Mucosa of gallbladder (tissue), 1 donor: ENCODE measurements around the gene CTXND1. TPM values are rescaled to one million over a fixed set of nuclear protein-coding genes. Genes with fewer than 3 reads are reported as not detected.
A peak's percentile ranks its signal among the peaks of the same experiment; 100 is the strongest.

ENCODE experiments used
- DNase-seq: peaks from one replicate; pipeline ENCODE4 v3.0.0-alpha.2; 2020; ENCODE audit warnings: low spot score
- total RNA-seq: library from RNA; stranded (reverse); gene quantifications from one replicate; pipeline ENCODE4 v1.2.1, GENCODE V29; 2021
- donor health status: DM: no; HTN: no; CAD: no.

The CTXND1 gene
- total RNA-seq, 1 donor from 2014 or later: 0.09 TPM

DNA sequence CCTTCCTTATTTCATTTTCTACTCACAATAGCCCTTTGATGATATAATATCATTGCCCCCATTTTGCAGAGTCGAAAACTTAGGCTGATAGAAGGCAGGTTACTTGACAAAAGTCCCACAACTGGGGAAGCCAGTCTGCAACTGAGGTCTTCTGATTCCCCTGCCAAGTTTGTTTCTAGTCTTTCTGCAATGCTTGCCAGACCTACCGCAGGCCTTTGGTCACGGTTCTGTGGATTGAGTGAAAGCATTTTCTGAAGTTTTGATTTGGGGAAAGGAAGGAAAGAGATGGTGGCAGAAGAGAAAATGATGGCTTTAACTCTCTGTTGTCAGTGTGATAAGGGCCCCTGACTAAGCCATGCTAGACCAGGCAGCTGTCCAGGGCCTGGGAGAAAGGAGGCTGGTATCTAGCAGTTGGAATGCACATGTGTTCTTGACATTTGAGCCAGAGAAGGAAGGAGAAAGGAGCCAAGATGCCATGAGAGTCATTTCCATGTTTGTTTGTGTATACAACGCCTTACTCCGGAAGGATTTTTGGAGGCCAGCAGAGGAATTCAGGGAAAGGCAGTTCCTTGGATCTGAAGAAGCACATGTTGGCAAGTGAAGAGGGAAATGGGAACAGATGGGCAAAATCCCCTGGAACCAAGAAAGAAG lies 69.3 kb downstream of the CTXND1 start:
- no peak for DNase-seq

DNA sequence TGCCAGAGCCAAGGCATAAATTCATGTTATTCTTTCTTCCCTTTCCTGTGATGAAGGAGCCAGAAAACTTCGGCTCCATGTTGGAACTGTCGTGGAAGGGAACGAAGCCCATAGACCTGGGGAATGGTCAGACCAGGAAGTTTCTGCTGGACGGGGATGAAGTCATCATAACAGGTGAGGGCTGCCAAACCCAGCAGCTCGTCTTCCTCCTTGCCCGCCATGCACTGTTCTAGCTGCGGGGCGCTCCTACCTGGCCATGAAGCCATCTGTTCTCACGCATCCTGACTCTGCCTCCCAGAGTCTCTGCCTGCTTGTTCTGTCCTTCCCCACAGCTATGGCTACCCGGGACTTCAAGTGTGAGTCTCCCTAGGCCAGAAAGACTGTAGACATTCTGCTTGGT lies 71.0 kb downstream of the CTXND1 start:
- DNase-seq: no peak

DNA sequence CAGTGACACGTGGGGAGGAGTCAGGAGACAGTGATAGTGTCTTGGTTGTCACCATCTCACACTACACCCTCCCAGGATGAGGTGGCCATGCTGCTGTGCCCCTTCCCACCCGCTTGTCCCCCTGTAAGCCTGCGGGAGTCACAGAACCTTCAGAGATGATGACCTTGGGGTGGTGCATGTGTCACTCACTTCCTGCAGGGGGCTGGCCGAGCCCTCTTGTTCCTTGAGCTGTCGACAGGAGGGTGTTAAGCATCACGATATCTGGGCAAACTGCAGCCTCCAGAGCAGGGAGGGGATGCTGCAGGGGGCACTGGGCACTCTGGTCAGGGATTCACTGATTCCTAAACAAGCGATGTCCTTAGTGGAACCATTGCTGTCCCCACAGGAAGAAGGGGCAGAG lies 71.5 kb downstream of the CTXND1 start:
- no peak for DNase-seq

DNA sequence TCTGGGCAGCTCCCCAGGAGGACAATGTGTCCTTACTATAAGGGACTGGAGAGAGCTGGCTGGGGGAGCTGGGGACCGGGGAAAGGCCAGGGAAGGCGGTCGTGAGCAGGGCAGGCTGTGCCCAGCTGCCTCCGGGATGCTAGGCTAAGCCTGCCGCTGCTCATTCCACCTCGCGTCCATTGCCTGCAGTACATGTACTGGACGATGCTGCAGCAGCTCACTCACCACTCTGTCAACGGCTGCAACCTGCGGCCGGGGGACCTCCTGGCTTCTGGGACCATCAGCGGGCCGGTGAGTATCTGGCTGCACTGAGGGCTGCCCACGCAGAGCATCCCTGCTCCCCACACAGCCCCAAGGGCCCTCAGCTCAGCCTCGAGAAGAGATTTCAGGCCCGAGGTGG lies 72.1 kb downstream of the CTXND1 start:
- DNase-seq: no peak

DNA sequence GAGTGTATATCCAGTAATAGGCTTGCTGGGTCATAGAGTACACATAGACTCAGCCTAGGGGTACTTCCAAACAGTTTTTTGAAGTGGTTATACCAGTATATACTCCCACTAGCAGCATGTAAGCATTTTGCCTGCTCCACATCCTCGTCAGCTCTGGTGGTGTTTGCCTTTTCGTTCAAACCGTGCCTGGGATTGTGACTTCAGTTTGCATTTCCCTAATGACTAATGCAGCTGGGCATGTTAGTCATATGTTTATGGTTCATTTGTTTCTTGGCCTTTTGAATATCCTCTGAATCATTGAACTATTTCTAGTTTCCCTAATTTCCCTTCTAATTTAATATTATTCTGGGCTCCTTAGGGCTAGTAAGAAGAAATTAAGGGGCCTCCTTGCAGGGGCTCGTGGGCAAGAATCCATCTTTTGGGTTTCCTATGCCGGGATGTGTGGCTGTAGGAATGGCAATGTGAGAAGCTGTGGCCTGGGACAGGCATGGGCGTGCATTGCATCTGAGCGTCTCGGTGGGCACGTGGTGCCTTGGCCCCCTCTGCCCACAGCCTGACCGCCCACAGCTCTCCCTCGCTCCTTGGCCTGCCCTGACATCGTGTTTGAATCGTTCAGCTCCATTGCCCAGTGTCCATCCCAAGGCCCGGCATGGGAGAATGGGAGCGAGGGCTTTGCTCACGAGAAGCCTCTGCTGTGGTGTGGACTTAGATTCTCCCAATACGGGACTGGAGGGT lies 72.8 kb downstream of the CTXND1 start:
- no peak for DNase-seq

DNA sequence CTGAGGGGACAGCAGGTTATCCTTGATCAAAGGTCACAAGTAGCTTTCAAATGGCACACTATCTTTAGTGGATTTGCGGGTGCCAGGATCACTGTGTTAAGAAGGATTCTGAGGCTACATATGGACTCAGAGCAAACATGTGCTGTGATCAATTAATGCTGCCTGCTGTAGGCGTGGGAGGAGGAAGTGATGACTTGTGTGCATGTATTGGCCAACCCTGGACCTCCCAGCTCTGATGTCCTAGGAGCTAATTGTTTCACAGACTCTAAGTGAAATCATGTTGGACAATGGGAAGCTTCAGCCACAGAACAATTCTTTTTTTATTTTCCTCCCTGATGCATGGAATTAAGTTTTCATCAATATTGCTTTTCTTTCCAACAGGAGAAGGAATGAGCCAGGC lies 74.9 kb downstream of the CTXND1 start:
- DNase-seq: no peak

DNA sequence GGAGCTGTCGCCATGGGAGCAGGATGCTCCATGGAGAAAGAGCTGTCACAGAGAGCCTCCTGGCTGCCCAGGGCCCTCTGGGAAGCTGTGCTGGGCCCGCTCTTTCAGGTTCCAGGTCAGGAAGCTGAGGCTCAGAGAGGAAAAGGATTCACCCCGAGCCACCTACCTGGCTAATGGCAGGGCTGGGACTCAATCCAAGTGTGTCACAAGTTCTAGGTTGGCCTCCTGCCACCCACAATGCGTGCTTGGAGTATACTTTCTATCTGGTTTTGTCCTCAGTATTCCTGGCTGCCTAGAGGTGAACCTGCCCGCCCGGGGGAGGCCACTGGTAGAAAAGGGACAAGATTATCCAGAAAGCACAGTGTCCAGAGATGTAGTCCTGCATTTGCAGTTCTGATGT lies 75.6 kb downstream of the CTXND1 start:
- DNase-seq: peak; percentile 34

DNA sequence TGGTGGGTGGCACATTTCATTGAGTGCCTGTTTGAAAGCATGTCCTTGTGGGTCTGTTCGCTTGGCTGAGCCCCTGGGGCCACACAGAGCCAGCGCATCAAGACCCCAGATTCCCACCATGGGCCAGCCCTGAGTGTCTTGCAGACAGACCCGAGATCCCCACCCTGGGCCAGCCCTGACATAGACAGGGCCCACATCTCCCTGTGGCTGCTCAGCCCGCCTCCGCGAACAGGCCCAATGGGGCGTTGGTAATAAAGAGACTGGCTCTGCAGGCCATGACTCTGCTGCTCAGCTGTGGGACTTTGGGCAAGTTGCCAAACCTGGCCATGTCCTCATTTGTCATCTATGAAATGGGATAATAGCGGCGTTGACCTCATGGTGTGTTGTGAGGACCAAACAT lies 76.6 kb downstream of the CTXND1 start:
- no peak for DNase-seq

DNA sequence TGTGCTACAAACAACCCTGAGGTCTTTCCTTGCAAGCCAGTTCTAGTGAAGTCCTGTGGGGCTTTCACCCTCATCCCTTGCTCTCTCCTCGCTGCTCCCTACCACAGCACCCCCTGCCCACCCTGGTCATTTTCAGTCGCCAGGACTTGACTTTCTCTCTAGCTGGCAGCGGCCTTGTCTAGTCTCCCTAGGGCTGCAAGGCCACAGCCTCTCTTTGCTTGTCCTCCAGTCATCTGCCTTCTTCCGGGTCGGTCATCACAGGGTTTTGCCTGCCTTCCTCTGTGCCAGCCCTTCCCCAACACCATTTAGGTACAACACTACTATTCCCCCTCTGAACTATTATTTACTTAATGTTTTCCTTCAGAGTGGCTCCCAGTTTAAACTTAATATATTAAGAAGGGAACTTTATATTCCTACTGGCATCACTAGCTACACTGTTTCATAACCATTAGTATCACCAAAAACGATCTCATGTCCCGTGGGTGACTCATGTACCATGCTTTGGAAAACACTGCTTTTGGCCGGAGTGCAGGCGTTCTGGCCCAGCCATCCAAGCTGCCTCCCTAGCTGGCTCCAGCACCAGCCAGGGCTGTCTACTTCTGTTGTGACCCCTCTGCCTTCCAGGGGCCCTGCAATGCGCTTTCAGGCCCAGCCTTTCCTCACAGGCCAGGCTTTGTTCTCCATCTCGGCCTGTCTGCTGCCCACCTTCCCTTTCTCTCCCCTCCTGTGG lies 77.8 kb downstream of the CTXND1 start:
- no peak for DNase-seq

DNA sequence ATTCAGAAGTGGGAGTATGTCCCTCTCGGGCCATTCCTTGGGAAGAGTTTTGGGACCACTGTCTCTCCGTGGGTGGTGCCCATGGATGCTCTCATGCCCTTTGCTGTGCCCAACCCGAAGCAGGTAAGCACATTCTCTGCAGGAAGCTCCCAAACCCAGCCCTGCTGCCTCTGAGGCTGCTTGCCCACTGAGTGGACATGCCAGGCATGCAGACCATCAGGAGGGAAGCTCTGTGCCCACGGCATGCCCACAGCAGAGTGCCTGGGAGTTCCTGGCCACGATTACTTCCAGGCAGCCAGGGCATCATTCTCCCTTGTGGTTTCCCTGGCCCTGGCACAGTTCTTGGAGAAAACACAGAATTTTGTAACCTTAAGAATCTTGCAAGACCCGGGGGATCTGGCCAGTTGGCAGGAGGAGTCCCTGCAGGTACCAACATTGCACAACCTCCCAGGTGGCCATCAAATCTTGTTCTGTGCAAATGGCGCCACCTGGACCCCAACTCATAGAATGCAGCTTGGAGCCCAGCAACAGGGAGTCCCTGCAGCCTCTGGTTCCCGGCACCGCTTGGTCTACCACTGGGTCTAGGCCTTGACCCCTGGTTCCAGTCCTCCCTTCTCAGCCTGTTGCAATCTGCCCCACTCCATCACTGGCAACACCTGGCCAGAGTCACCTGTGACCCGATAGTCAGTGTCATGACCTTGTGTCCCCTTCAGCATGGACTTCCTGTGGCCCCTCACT lies 78.8 kb downstream of the CTXND1 start:
- DNase-seq: peak; percentile 70

DNA sequence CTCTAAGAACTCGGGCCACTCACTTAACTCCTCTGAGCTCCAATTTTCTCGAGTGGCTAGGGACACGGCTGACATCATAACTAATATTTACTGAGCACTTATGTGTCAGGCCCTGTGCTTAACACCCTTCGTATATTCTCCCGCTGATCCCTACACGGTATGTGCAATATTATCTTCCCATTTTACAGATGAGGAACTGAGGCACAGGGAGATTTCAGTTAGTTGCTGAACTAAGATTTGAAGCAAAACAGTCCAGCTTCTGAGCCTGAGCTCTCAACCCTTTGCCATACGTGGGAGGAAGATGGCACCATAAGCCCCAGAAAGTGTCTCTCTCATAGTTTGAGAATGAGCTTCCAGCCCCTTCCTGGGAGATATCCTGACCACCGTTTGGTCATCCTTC lies 79.6 kb downstream of the CTXND1 start:
- DNase-seq: no peak

DNA sequence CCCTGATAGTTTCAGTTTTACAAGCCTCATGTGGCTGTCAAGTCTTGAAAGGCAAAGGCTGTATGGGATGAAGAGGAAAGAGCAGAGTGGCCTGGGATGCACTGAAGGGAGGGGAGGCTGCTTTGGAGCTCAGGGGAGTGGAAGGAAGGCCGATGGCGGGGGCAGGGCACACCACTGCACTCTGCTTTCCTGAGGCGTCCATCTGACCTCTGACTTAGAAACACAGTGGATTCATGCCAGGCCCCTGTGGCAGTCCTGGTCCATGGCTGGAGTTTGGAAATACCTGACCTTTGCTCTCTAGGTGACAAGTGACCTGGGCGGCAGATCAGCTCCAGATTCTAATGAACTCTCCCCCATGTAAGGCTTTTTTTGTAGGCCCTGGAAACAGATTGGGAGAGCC lies 80.2 kb downstream of the CTXND1 start:
- no peak for DNase-seq

DNA sequence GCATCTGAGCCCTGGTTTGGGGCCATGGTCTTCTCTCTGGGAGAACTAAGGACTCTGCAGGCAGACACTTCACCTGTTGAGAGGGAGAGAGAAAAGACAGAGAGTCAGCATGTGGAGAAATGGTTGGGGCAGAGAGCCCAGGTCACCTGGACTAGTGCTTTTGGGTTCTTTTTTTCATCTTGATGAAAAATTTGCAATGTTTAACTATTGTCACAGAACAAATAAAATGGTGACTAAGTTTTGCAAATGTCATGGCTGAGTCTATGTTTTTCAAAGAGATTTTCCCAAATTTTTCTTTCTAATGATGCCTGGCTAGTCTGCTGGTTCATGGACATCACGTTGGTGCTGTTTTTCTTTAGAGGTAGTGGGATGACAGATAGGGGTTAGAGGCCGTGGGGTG lies 81.4 kb downstream of the CTXND1 start:
- DNase-seq: no peak

DNA sequence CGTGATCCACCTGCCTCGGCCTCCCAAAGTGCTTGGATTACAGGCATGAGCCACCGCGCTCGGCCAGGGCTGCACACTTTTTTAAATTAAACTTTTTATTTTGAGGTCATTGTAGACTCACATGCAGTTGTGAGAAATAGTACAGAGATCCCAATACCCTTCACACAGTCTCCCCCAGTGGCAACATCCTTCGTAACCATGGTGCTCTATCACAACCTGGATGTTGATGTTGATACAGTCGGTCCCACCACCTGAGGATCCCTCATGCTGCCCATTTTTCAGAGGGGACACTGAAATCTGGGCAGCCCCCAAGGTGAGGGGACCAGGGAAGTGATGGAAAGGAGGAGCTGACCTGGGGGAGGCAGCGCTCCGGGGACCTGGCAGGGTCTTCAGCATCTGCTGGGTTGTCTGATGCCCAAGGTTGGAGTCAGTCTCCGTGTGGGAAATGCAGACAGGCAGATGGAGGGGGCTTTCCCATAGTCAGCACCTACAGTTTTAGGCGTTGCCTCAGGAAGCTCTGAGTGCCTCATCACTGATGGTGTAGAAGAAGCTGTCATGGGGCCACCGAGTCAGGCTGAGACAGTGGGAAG lies 82.2 kb downstream of the CTXND1 start:
- no peak for DNase-seq

DNA sequence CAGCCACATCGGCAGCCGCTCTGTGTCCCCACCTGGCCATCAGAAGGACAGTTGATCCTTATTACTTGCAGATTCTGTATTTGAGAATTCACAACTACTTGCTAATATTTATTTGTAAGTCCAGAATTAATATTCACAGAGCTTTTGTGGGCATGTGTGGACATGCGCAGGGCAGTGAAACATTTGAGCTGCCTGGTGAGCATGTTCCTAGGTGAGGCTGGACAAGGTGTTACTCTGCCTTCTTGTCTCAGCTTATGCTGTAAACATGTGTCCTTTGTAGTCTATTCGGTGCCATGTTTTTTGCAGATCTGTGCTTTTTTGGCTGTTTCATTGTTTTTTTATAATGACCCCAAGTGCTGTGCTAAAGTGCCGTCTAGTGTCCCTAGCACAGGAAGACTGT lies 83.6 kb downstream of the CTXND1 start:
- no peak for DNase-seq

DNA sequence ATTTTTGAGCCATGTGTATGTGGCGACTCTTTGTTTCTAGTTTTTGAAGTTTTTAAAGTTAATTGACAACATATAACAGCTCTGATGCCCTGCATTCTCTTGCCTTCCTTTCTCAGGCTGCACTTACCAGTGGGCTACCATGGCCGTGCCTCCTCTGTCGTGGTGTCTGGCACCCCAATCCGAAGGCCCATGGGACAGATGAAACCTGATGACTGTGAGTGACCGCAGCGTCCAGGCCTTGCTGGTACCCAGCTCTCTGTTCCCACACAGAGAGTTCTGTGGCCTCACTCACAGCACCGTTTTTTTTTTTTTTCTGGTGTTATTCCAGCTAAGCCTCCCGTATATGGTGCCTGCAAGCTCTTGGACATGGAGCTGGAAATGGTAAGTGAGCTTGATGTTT lies 84.1 kb downstream of the CTXND1 start:
- DNase-seq: no peak

DNA sequence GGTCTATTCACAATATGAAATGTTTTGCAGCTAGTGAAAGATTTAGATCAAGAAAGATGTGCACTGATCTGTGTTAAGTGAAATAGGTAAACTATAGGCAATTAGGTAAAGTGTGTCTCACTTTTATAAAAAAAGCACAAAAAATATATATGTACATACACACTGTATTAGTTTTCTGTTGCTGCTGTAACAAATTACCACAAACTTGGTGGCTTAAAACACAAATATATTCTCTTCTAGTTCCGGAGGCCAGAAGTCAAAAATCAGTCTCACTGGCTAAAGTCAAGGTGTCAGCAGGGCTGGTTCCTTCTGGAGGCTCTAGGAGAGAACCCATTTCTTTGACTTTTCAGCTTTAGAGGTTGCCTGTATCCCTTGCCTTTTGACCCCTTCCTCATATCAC lies 88.1 kb downstream of the CTXND1 start:
- no peak for DNase-seq

DNA sequence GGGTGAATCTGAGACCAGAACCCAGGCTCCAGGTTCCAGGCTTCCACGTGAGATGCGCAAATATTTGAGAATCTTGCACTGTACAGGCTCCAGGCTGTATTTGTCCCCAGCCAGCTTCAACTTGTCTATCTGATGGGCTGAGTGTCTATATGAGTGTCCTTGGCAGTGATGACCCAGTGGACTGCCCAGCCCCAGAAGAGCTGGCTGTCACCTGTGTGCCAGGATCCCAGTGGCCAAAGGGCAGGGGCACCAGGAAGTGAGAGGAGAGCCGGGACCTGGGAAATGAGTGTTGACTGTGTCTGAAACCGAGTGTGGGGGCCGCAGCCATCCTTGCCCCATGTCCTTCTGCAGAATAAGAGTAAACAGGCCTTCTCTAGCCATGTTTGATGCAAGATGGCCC lies 88.8 kb downstream of the CTXND1 start:
- DNase-seq: no peak

DNA sequence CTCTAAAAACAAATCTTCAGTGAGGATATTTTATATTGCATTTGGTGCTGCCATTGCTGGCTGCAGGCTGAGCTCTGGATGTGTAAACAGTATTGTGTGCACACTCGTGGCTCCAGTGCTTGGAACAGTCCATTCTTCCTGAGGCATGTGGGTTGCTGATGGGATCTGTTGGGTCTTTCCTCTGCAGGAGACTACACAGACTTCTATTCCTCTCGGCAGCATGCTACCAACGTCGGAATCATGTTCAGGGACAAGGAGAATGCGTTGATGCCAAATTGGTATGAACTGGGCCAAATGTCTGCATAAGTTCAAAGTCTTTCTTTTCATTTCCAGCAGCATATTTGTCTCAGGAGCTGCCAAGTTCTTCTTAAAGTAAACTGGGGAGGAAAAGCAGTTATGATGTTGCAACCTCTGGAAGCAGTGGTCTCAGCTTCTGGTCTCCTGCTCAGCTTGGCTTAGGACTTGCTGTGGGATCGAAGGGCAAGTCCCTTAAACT lies 89.9 kb downstream of the CTXND1 start:
- peak; percentile 67 for DNase-seq

DNA sequence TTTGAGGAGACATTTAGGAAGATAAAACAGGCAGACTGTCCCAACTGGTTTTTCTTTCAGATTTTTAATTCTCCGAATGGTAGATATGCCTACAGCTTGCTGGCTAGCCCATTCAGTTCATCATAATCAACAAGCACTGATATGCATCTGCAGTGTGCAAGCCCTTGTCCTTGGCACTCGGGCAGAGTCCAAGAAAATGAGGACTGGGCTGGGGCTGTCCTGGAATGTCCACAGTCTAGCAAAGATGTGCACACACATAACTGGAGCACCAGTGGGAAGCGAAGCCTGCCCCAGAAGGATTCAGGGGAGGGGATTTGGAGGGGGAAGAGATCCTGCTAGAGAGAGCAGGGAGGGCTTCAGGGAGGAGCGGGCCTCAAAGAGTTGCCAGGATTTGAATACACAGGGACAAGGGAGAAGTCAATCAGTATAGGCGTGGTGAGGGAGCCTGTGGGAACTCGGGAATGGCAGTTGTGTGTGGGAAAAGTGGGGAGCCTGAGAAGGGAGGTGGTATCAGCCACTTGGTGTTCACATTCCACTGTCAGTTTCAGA lies 90.5 kb downstream of the CTXND1 start:
- DNase-seq: no peak

DNA sequence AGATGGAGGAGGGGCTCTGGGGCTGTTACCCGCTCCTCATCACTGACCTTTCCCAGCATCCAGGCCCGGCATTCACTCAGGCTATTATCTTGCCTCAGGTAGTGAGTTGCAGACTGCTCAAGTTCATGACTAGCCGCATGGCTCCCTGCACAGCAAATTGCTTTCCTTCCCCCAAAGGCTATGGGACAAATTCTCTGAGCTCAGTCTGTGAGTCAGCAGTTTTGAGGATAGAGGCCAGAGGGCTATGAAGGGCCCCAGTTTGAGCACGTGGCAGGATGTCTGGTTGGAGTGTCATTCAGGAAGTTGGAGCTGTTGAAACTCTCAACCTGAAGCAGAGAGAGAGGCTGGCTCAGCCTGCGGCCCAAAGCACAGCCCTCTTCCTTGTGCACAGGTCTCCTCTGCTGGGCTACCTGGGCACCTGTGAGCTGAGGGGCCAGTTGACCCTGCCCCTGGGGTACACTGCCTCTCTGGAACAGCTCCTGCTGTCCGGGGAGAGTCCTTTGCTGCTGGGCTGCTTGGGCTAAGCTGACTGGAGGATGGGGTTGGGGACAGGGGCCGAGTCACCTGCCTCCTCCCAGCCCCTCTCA lies 91.3 kb downstream of the CTXND1 start:
- peak; percentile 73 for DNase-seq
